HG03520 (cell line): Measurements from ENCODE around the gene PRKCB.

Source experiments
- ATAC-seq: cut with Tn5 transposase; IDR thresholded peaks from one replicate; pipeline ENCODE4 v1.9.1; 2021; ENCODE audit warnings: mild to moderate bottlenecking, moderate library complexity; ENCODE audit not compliant: unreplicated experiment

The PRKCB gene

DNA sequence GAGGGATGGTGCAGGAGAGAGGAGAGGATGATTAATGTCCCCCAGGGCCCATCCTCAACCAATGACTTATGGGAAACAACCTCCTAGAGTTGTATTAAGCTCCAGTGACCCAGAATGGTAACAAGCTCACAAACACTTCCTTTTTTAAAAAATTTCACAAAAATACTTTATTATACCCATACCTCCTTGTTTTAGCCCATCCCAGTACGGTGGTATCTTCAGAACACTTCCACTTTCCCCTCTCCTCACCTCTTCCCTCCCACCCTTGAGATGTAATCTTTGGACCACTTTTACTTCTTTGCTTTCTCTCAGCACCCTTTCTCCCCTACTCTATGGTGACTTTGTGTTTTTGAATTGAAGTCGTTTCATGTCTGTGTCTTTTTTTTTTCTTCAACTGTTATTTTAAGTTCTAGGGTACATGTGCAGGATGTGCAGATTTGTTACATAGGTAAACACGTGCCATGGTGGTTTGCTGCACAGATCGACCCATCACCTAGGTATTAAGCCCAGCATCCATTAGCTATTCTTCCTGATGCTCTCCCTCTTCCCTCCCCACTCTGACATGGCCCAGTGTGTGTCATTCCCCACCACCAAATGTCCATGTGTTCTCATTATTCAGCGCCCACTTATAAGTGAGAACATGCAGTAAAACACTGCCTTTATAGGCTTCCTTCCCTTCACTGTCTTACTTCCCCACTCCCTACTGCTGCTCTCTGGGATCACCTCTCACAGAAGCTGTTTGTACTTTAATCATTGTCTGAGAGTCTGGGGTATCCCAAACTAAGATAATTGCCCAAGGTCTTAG is 124.5 kb downstream of the PRKCB start:
- ATAC-seq = no peak

DNA sequence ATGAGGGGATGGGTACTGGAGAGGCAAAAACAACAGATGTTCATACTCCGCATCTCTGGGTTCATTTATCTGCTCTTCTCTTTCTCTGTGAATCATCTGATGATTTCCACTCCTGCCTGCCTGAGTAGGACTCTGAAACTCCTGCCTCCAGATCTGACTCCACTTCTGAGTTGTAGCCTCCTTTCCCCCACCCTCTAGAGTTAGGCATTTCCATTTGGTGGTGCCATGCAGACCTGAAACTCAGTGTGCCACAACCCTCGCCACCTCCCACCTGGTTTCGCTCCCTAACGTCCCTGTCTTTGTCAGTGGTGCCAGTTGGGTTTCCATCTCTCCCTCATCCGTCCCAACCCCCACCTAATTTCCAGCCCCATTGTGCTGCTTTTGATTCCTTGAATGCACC is 126.2 kb downstream of the PRKCB start:
- no peak for ATAC-seq

DNA sequence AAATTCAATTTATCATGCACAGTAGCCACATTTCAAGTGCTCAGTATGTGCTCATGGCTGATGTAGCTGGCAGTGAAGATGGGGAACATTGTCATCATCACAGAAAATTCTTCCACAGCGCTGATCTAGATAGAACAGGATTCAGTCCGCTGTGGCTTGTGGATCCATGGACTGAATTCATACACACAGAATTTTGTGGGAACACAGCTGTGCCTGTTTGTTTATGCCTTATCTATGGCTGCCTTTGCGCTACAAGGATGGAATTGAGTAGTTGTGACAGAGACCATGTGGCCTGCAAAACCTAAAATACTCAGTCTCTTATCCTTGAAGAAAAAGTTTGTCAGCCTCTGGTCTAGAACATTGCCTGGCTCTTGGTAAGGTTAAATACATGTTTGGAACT is 128.4 kb downstream of the PRKCB start:
- no peak for ATAC-seq

DNA sequence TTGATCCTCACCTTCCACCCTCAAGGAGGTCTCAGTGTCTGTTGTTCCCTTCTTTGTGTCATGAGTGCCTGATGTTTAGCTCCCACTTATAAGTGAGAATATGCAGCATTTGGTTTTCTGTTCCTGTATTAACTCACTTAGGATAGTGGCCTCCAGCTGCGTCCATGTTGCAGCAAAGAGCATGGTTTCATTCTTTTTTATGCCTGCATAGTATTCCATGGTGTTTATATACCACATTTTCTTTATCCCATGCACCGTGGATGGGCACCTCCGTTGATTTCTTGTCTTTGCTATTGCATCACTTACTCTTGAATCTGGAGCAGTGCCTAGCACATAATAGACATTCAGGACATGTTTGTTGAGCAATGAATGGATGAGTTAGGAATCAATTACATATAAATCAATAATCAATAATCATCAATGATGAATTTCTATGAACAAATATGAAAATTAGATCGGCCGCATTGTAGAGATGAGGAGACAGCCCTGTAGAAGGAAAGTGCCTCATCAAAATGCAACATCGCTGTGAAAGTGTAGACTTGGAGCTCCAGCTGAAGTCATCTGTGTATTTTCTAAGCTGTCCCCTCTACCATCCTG is 129.5 kb downstream of the PRKCB start:
- ATAC-seq = no peak

DNA sequence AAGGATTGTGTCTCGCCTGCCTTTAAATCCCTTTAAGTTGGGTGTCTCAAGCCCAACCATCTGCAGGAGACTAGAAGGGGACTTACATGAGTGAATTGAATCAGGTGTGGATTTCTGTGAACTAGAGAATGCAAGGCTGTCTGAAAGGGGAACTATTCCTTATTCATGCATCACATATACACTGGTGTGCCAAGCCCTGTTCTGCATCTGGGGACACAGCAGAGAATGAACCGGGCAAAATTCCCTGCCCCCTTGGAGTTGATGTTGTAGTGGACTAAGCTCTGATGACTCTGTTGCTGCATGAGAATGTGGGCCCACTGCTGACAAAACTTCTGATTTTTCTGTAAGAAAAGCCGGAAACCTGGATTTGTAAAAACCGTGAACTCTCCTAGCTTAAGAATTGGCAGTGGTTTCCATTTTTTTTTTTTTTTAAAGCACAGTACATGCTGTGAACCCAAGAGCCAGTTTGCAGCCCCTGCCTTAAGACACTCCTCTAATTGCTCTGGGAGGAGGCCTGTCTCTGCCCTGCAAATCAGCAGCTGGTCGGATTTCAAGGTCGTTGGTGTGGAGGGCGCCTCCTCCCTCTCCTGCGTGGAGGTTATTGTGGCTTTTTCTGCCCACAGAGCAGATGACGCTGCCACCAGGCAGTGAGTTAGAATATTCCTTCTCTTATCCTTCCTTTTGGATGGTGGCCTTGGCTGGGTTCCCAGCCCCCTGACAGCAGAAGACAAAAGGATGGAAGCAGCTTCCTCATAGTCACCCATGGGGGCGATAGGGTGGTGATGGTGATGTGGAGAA is 131.0 kb downstream of the PRKCB start:
- ATAC-seq = no peak

DNA sequence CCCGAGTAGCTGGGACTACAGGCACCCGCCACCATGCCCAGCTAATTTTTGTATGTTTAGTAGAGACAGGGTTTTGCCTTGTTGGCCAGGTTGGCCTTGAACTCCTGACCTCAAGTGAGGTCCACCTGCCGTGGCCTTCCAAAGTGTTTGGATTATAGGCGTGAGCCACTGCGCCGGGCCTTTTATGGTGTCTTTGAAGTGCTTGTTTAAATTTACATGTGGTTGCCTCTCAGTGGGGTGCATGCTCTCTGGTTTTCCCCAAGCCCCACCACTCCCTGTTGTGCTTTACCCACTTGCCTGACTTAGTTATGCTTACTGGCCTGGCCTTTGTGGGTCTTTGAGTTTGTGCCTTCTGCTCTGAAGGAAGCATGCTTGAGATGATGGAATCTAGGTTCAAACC is 132.0 kb downstream of the PRKCB start:
- ATAC-seq = no peak

DNA sequence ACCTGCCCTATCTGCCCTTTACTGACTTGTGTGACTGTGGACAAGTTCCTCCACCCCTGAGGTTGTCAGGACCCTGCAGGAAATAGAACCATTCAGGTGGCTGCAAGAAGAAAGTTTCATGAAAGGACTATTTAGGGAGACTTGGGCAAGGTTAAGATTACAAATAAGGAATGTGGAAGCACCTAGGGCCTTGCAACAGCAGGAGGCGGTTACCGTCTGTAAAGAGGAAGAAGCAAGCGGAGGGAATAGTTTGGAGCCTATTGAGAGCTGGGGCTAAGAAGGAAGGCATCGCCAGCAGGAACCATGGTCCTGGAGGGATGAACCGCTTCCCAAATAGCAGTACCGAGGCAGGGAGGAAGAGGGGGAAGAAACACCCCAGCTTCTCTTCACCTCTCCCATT is 132.4 kb downstream of the PRKCB start:
- no peak for ATAC-seq

DNA sequence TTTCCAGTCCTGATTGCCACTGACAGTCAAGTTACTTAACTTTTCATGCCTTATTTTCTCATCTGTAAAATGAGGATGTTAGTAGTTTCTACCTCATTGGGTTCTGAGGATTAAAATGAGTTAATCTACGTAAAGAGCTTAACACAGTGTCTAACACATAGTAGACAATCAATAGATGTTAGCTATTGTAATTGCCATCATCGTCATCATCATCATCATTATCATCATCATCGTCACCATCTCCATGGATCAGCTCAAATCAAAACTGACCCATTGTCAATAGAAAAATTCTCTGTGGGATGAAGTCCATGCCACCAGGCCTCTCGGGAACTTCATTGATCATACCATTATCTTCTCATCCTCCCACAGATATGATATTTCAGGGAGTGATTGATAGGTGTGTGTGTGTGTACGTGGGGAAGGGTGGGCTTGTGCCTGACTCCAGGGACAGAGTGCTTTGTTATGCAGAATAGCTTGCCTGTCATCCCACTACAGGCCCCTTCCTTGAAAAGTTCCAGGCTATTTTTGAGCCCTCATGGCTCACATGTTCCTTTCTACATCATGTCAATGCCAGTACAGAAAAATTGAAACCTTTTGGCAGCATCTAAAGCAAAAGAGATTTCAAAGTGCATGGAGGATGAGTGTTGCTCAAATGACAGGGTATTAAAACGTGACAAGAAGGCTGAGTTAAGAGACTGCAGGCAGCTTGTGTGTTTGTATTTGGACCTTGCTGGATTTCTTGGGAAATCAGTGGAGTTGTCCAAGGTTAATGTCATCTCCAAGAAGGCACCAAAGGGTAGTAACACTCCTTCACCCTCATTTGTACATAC is 133.9 kb downstream of the PRKCB start:
- no peak for ATAC-seq

DNA sequence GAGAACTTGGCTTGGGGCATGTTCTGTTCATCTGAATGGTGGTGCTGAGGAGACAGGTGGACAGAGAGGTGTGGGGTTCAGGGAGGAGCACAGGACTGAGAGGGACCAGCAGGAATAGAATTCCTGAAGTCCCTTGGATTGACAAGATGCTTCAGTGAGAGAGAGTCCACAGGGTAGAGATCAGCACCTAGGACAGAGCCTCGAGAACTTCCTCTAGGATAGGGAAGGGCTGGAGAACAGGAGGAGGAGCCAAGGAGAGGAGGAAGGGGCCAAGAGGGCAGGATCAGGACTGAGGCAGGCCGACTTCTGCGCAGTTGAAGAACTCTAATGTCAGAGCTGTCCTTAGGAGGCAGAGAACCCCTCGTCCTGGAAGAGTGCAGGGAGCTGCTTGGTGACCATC is 138.4 kb downstream of the PRKCB start:
- no peak for ATAC-seq

DNA sequence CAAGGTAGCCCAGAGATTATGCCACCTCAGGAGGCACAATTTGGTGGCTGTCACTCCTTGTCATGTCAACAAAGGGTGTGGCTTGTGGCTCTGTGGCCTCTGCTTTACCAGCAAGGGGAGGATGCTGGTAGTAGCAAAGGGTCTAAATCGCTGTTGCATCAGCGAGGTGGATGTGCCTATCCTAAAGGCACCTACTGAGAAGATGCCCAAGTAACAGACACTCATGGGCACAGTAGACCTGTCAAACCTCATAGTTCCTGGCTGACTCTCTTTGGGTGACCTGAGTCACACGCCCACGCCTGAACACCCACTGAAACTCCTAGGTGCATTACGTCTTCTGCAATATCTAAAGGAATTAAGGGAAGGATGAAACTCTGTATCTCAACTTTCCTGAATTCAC is 139.5 kb downstream of the PRKCB start:
- no peak for ATAC-seq

DNA sequence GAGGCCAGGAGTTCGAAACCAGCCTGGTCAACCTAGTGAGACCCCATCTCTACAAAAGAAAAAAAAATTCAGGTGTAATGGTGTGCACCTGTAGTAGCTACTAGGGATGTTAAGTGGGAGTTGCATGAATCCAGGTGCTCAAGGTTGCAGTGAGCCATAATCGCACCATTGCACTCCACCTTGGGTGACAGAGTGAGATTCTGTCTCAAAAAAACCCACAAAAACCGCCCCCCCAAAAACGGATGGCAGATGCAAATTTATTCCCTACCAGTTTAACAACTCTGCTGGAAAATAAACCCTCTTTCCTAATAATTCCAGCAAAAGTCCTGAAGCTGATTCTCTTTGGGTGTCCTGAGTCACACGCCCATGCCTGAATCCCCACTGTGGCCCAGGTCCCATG is 140.3 kb downstream of the PRKCB start:
- no peak for ATAC-seq

DNA sequence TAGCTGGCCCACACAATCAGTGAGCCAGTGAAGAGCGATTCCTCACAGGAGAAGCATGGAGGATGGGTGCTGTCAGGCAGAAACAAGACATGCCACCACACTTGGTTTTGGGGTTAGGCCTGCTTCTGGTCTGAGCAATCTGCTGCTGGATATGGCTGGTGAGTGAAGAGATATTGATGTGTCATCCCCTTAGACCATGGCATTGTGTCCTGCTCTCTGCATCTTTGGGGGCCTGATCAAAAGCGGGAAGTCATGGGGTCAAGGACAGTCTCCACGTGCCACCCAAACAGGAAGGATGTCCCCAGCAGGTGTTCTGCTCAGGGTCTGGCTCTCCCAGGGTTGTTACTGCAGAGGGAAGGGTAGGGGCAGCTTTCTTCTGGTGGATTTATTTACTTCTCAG is 140.7 kb downstream of the PRKCB start:
- no peak for ATAC-seq

DNA sequence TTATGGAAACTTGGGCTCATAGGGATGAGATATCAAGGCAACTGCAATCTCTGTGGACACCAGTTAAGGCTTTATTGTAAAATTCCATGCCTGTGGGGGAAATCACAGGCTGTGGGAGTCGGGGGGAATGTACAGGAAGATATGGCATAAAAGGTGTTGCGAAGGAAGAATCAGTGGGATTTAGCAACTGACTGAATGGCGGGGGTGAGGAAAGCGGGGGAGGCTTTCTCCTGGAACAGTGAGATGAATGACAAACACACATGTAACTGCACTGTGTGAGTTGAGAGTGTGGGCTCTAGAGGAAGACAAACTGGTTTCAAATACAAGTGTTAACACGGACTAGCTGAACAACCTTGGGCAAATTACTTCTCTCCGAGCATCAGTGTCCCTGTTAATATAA is 143.7 kb downstream of the PRKCB start:
- no peak for ATAC-seq

DNA sequence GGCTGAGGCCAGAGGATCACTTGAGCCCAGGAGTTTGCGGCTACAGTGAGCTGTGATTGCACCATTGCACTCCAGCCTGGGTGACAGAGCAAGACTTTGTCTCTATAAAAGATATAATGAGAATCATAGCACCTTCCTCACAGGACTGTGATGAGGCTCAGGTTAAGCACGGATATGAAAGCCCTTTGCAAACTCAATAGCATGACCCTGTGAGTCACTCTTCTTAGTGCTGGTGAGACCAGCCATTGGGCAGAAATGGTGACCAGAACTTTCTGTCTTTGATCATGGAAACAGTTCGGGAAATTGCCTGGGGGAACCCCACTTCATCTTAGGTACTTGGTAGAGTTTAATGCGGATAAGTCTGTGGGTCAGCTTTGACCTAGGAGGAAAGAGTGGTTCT is 144.2 kb downstream of the PRKCB start:
- no peak for ATAC-seq

DNA sequence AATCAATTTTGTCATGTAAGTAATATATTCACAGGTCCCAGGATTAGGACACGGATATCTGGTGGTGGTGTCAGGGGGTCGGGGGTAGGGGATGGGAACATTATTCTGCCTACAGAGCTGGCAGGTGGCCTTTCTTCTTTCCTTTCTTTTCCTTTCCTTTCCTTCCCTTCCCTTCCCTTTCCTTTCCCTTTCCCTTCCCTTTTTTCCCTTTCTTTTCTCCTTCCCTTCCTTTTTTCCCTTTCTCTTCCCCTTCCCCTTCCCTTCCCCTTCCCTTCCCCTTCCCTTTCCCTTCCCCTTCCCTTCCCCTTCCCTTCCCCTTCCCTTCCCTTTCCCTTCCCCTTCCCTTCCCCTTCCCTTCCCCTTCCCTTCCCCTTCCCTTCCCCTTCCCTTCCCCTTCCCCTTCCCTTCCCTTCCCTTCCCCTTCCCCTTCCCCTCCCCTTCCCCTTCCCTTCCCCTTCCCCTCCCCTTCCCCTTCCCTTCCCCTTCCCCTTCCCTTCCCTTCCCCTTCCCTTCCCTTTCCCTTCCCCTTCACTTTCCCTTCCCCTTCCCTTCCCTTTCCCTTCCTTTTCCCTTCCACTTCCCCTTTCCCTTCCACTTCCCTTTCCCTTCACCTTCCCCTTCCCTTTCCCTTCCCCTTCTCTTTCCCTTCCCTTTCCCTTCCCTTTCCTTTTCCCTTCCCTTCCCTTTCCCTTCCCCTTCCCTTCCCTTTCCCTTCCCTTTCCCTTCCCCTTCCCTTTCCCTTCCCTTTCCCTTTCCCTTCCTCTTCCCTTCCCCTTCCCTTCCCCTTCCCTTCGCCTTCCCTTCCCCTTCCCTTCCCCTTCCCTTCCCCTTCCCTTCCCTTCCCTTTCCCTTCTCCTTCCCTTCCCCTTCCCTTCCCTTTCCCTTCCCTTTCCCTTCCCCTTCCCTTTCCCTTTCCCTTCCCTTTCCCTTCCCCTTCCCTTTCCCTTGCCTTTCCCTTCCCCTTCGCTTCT is 145.9 kb downstream of the PRKCB start:
- ATAC-seq = no peak

DNA sequence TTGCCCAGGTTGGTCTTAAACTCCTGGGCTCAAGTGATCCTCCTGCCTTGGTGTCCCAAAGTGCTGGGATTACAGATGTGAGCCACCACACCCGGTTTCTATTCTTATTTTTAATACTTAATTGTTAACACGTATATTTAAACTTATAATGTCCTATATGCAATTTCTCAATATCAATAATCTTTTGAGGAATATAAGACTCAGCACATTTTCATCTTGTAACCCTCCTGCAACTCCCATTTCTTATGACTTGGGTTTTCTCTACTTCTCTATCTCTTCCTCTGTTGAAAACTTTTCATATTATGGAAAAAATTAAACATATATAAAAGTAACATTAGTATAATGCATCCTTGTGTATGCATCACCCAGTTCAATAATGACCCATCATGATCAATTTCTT is 150.7 kb downstream of the PRKCB start:
- no peak for ATAC-seq

DNA sequence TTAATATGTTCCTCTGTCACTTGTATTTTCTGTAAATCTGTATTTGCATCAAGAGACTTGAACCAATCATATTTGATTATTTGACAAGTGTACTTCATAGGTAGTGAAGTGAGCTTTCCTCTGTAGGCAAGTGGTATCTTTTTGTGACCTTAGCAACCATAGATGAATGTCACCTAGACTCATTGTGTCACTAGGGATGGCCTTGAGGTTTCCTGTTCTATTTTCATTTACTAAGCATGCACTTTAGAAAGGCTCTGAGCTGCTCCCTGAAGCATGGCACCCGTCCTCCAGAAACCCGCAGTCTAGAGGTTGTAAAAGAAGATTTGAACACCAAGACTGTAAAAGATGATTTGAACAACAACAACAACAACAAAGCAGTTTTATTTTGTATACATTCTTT is 151.7 kb downstream of the PRKCB start:
- ATAC-seq = peak; percentile 98

DNA sequence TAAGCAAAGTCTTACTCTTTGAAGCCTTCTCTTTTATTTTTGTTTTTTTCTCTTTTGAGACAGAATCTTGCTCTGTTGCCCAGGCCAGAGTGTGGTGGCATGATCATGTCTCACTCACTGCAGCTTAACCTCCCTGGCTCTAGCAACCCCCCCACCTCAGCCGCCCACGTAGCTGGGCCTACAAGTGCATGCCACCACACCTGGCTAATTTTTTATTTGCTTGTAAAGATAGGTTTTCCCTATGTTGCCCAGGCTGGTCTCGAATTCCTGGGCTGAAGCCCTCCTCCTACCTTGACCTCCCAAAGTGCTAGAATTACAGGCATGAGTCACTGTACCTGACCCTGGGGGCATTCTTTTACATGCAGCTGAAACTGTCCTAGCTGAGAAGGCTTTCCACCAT is 154.7 kb downstream of the PRKCB start:
- no peak for ATAC-seq

DNA sequence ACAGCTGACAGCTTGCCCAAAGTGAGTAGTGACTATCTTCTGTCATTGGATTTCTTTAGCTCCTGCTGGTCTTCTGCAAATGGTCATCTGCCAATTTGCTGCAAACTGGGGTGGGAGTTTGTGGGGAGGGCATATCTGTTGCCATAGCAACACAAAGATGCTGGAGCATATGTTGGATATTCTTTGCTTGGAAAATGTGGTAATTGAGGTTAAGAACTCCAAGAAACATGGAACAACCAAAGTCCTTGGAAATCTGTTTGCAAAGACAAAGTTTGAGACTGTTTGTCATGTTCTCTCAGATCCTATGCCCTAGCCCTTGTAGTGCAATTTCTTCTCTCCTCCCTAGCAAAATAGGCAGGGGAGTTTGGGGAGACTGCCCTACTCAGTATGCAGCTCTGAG is 155.3 kb downstream of the PRKCB start:
- ATAC-seq = no peak

DNA sequence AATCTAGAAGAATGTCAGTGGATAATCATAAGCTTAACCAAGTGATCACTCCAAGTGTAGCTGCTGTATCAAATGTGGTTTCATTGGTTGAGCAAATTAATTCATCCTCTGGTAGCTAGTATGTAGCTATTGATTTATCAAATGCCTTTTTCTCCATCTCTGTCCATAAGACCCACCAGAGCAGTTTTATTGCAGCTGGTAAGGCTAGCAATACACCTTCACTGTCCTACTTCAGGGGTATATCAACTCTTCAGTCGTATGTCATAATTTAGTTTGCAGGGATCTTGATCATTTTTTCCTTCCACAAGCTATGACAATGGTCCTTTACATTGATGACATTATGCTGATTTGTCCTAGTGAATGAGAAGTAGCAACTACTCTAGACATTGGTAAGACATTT is 158.8 kb downstream of the PRKCB start:
- no peak for ATAC-seq
